Upper lobe of left lung (tissue), 4 donors: ENCODE measurements around the gene COG5.

ENCODE experiments used
- CTCF ChIP-seq, 6 experiments: fragments of 450-650 bp in 4 of 6; fragments of 200-600 bp in 2 of 6; sonication (generic) in 2 of 6; IDR thresholded peaks; one replicate each; pipeline ENCODE4 v1.5.1; 2016 to 2019; ENCODE audit warnings: antibody characterized with exemption in 6 of 6
- POLR2AphosphoS5 ChIP-seq, 2 donors: sonication (generic); formaldehyde crosslinking; IDR thresholded peaks; one replicate each; pipeline ENCODE4 v1.5.1; 2017; ENCODE audit warnings: antibody characterized with exemption in 2 of 2

DNA sequence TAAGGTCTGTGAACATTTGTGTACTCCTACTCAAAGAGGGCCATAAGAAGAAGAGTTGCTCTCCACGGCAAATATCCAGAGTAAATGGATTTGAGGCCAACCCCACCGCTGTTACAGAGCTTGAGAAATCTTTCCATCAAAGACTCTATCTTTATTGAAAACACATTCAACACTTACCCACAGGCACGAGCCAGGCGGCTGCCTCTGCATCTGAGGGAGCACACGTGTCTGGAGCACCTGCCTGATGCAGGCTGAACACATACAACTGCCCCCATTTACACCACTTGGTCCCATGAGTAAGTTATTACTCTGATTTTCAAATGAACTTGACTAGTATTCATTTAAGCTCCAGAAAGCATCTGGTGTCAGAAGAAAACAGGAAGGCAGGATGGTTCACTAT, 356.3 kb downstream of the COG5 start:
- TF ChIP-seq CTCF (IDR thresholded peaks at IDR 0.05) = no peak
- no peak for TF ChIP-seq POLR2AphosphoS5 (IDR thresholded peaks at IDR 0.05)
